OCI-LY1 (cell line): ENCODE measurements around the gene FCF1.

ENCODE experiments used
- H2AFZ ChIP-seq: fragments of 200-600 bp; sonication (generic), shearing (Covaris generic); 2 replicates; pipeline ENCODE4 v1.6.0; 2014; ENCODE audit warnings: antibody characterized with exemption, mild to moderate bottlenecking, low read length
- H3F3A ChIP-seq: fragments of 200-600 bp; sonication (generic), shearing (Covaris generic); 2 replicates; pipeline ENCODE4 v1.6.0; 2014; ENCODE audit warnings: mild to moderate bottlenecking, antibody characterized with exemption, low read length, moderate library complexity; ENCODE audit not compliant: insufficient read depth
- H3K27ac ChIP-seq: fragments of 200-600 bp; sonication (generic); 2 replicates; pipeline ENCODE4 v1.5.1; 2014; ENCODE audit warnings: low read length, mixed run types, mild to moderate bottlenecking, low read depth; ENCODE audit not compliant: poor library complexity, severe bottlenecking
- H3K27me3 ChIP-seq: fragments of 200-600 bp; sonication (generic); 2 replicates; pipeline ENCODE4 v1.6.0; 2014; ENCODE audit warnings: antibody characterized with exemption, mild to moderate bottlenecking, low read length, moderate library complexity; ENCODE audit not compliant: insufficient read depth
- H3K36me3 ChIP-seq: fragments of 200-600 bp; sonication (generic); 2 replicates; pipeline ENCODE4 v1.6.1; 2014; ENCODE audit warnings: mild to moderate bottlenecking, antibody characterized with exemption, low read length, moderate library complexity, mixed read lengths; ENCODE audit not compliant: insufficient read depth
- H3K4me1 ChIP-seq: fragments of 200-600 bp; sonication (generic); 2 replicates; pipeline ENCODE4 v1.5.1; 2014; ENCODE audit warnings: mild to moderate bottlenecking, low read length, moderate library complexity; ENCODE audit not compliant: insufficient read depth, severe bottlenecking
- H3K4me2 ChIP-seq: fragments of 200-600 bp; sonication (generic), shearing (Covaris generic); 2 replicates; pipeline ENCODE4 v1.6.1; 2014; ENCODE audit warnings: low read length
- H3K4me3 ChIP-seq: fragments of 200-600 bp; sonication (generic); 2 replicates; pipeline ENCODE4 v1.5.1; 2014; ENCODE audit warnings: low read length, low read depth, mild to moderate bottlenecking, mixed read lengths; ENCODE audit not compliant: poor library complexity, severe bottlenecking
- H3K79me2 ChIP-seq: fragments of 200-600 bp; shearing (Covaris generic); 2 replicates; pipeline ENCODE4 v1.6.1; 2016; ENCODE audit warnings: mixed run types, low read length, mixed read lengths; ENCODE audit not compliant: insufficient read depth
- H3K9ac ChIP-seq: fragments of 200-600 bp; sonication (generic), shearing (Covaris generic); 2 replicates; pipeline ENCODE4 v1.6.1; 2014; ENCODE audit warnings: mild to moderate bottlenecking, low read length, mixed read lengths
- H3K9me2 ChIP-seq: fragments of 200-600 bp; sonication (generic), shearing (Covaris generic); 2 replicates; pipeline ENCODE4 v1.6.1; 2014; ENCODE audit warnings: low read depth, mild to moderate bottlenecking, low read length, mixed read lengths
- H3K9me3 ChIP-seq: fragments of 200-600 bp; shearing (Covaris generic); 2 replicates; pipeline ENCODE4 v1.6.1; 2014; ENCODE audit warnings: low read length, mixed read lengths
- H4K20me1 ChIP-seq: fragments of 200-600 bp; sonication (generic), shearing (Covaris generic); 2 replicates; pipeline ENCODE4 v1.6.0; 2016; ENCODE audit warnings: mild to moderate bottlenecking, low read length; ENCODE audit not compliant: insufficient read depth
- EZH2 ChIP-seq: fragments of 200-600 bp; sonication (generic), shearing (Covaris generic); IDR thresholded peaks from 2 replicates; pipeline ENCODE4 v1.8.0; 2017; ENCODE audit warnings: borderline replicate concordance, mixed run types, mild to moderate bottlenecking, antibody characterized with exemption, low read length, moderate library complexity, mixed read lengths
- TF ChIP-seq, protein P1 (sequence below): fragments of 200-600 bp; sonication (generic), shearing (Covaris generic); IDR thresholded peaks from 2 replicates; pipeline ENCODE4 v1.5.1; 2017; ENCODE audit warnings: mild to moderate bottlenecking, antibody characterized with exemption, low read length, moderate library complexity, mixed read lengths

FCF1 gene

GRCh38 chr14:74747237-74747636, 34.3 kb downstream of the FCF1 start:
- no peak overlapping the region for H3K27ac ChIP-seq
- no peak overlapping the region for H3K9ac ChIP-seq
- no peaks in the 10 kb centered on the region for H3K4me1 ChIP-seq
- no peaks in the 10 kb centered on the region for H4K20me1 ChIP-seq
- H3K27me3 ChIP-seq = no peaks in the 10 kb centered on the region
- H2AFZ ChIP-seq = no peak overlapping the region
- H3K36me3 ChIP-seq = no peaks in the 10 kb centered on the region
- no peaks in the 10 kb centered on the region for H3F3A ChIP-seq
- H3K79me2 ChIP-seq = no peaks in the 10 kb centered on the region
- no peak for TF ChIP-seq EZH2
- TF ChIP-seq, protein P1, sequence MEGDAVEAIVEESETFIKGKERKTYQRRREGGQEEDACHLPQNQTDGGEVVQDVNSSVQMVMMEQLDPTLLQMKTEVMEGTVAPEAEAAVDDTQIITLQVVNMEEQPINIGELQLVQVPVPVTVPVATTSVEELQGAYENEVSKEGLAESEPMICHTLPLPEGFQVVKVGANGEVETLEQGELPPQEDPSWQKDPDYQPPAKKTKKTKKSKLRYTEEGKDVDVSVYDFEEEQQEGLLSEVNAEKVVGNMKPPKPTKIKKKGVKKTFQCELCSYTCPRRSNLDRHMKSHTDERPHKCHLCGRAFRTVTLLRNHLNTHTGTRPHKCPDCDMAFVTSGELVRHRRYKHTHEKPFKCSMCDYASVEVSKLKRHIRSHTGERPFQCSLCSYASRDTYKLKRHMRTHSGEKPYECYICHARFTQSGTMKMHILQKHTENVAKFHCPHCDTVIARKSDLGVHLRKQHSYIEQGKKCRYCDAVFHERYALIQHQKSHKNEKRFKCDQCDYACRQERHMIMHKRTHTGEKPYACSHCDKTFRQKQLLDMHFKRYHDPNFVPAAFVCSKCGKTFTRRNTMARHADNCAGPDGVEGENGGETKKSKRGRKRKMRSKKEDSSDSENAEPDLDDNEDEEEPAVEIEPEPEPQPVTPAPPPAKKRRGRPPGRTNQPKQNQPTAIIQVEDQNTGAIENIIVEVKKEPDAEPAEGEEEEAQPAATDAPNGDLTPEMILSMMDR = no peak
- no peaks in the 10 kb centered on the region for H3K9me2 ChIP-seq
- H3K4me2 ChIP-seq = no peak overlapping the region
- H3K9me3 ChIP-seq = no peaks in the 10 kb centered on the region
- no peak overlapping the region for H3K4me3 ChIP-seq

GRCh38 chr14:74754157-74754556, 41.2 kb downstream of the FCF1 start:
- no peak overlapping the region for H2AFZ ChIP-seq
- H4K20me1 ChIP-seq = no peaks in the 10 kb centered on the region
- H3F3A ChIP-seq = no peaks in the 10 kb centered on the region
- no peaks in the 10 kb centered on the region for H3K79me2 ChIP-seq
- peaks cover 6% of the 10 kb centered on the region; the same call in 1 of the 2 replicates for H3K9me3 ChIP-seq
- no peaks in the 10 kb centered on the region for H3K36me3 ChIP-seq
- no peak overlapping the region for H3K27ac ChIP-seq
- H3K4me1 ChIP-seq = no peaks in the 10 kb centered on the region
- no peak overlapping the region for H3K4me3 ChIP-seq
- no peak overlapping the region for H3K9ac ChIP-seq
- TF ChIP-seq, protein P1 = no peak
- TF ChIP-seq EZH2 = no peak
- H3K27me3 ChIP-seq = no peaks in the 10 kb centered on the region
- no peaks in the 10 kb centered on the region for H3K9me2 ChIP-seq
- no peak overlapping the region for H3K4me2 ChIP-seq

DNA sequence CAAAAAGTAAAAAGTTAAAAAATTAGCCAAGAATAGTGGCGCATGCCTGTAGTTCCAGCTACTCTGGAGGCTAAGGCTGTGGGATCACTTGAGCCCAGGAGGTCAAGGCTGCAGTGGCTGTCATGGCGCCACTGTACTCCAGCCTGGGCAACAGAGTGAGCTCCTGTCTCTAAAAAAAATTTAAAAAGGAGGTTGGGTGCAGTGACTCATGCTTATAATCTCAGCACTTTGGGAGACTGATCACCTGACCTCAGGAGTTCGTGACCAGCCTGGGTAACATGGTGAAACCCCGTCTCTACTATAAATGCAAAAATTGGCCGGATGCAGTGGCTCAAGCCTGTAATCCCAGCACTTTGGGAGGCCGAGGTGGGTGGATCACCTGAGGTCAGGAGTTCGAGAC, 42.0 kb downstream of the FCF1 start:
- TF ChIP-seq, protein P1 = no peak
- no peak for TF ChIP-seq EZH2
- no peak overlapping the region for H3K27ac ChIP-seq

More for the DNA sequence above, 42.0 kb downstream of the FCF1 start:
- Histone ChIP-seq H3K4me3 (no peak overlapping the region), H3K79me2 (no peaks in the 10 kb centered on the region), H2AFZ (no peak overlapping the region), H3K9me2 (no peaks in the 10 kb centered on the region), H3K9ac (no peak overlapping the region), H3K4me1 (no peaks in the 10 kb centered on the region), H3K4me2 (no peak overlapping the region), H3K36me3 (no peaks in the 10 kb centered on the region), H3K27me3 (no peaks in the 10 kb centered on the region), H3K9me3 (peaks cover 6% of the 10 kb centered on the region; the same call in 1 of the 2 replicates), H4K20me1 (no peaks in the 10 kb centered on the region), H3F3A (no peaks in the 10 kb centered on the region)
